Middle frontal gyrus (tissue), 1 donor: ENCODE results near the gene LTBP1.

Experiments
- DNase-seq: peaks from one replicate; pipeline ENCODE4 v3.0.0-alpha.2; 2015; ENCODE audit warnings: low spot score; ENCODE audit errors: extremely low spot score

Gene LTBP1

DNA sequence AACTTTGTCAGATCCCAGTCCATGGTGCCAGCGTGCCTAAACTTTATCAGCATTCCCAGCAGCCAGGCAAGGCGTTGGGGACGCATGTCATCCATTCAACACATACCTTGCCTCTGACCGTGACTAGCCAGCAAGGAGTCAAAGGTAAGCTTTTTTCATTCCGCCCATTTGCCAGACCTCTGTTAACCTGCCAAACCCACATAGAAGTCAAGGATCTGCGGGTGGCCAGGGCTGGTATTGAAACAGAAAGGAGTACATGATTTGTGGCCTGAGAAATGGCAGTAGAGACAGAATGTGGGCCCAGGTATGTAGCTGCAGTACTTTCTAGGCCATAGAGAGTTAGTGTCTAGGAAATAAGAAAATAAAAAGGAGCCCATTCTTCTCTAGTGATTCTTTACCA lies 240.2 kb downstream of the LTBP1 start:
- DNase-seq: no peak

DNA sequence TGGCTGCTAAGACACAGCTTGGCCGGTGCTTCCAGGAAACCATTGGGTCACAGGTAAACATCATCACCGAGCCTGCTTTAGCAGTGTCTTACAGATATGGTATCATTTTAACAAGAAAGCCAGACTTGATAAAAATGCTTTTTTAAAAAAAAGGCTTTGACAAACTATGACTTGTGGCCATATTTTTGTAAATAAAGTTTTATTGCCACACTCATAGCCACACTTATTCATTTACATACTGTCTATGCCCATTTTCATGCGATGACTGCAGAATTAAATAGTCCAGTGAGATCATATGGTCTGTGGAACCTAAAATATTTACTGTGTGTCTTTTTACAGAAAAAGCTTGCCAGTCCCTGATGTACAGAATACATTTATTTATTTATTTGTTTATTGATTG lies 242.0 kb downstream of the LTBP1 start:
- DNase-seq: no peak

- no peak for DNase-seq
Measured at GRCh38 chr2:33190393-33190937, 243.7 kb downstream of the LTBP1 start.

DNA sequence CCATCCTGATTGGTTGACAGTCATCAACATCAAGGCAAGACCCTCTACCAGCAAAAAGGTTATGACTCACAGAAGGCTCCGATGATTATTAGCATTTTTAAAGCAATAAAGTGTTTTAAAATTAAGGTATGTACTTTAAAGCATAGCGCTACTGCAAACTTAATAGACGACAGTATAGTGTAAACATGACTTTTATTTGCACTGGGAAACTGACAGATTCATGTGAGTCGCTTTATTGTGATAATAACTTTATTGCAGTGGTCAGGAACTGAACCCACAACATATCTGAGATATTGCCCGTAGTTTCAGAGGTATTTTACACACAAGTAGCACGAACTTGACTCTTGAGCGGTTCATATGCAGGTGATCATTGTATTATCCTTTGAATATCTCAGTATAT lies 249.1 kb downstream of the LTBP1 start:
- no peak for DNase-seq

DNA sequence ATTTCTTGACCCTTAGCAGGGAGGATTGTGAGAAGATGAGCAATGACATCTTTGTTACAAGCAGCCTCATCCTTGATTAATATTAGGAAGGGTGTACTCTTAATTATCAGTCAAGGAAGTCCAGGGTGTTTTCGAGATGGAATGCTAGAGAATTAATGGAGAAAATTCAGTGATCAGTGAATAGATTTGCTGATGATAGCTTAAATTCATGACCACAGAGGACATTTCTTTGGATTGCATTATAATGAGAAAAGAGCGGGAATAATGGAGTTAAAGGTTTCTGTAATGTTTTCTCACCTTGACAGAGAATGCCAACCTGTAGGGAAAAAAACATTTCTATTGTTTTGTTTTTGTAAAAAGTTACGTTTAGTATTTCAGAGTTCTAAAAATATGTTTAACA lies 249.9 kb downstream of the LTBP1 start:
- no peak for DNase-seq

DNA sequence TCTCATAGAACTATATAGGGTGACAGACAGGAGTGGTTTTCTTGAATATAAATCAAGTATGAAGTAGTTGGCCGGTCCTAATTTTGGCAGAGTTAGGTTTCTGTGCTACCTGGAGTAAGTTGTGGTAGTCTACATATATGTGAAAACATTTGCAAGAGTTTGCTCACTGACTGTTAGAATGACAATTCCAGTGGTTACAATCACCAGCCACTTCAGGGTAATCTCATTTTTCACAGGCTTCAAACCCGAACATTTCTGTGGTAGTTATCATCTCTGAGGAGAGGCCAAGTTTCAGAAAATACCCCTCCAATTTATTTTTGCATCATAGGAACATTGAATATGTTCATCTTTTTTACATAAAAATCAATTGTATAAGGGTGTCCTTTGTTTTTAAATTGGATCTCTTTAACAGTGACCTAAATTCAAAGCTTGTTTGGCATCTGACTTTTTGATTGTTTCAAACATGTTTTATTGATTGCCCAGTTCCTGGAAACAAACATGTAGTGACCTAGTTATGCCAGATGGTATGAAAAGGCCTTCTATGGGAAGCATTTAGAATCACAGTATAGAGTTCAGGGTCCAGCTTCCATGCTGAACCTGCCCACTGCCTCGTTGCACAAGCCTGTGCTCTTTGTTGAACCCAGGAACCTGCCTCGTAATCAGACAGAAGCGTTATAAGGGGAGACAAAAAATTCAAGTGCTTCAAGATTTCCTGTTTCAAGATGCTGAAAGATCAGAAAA lies 250.6 kb downstream of the LTBP1 start:
- no peak for DNase-seq

- no peak for DNase-seq
Measured at GRCh38 chr2:33202641-33203522, 256.1 kb downstream of the LTBP1 start.

DNA sequence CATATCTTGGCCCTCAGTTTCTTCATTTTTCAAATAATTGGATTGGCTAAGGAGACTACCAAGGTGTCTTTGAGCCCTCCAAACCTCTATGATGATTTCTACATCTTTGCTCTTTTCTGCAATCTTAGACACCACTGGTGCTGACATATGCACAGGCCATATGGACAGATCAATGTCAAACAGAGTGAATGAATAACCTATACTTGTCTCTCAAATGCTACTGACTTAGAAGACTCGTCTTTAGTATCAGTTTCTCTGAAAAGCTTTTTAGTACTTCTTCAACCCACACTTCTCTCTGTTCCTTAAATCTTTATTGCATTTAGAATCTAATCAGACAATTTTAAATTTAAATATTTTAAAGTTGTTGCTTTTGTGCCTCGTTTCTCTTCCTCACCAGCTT lies 258.2 kb downstream of the LTBP1 start:
- no peak for DNase-seq

DNA sequence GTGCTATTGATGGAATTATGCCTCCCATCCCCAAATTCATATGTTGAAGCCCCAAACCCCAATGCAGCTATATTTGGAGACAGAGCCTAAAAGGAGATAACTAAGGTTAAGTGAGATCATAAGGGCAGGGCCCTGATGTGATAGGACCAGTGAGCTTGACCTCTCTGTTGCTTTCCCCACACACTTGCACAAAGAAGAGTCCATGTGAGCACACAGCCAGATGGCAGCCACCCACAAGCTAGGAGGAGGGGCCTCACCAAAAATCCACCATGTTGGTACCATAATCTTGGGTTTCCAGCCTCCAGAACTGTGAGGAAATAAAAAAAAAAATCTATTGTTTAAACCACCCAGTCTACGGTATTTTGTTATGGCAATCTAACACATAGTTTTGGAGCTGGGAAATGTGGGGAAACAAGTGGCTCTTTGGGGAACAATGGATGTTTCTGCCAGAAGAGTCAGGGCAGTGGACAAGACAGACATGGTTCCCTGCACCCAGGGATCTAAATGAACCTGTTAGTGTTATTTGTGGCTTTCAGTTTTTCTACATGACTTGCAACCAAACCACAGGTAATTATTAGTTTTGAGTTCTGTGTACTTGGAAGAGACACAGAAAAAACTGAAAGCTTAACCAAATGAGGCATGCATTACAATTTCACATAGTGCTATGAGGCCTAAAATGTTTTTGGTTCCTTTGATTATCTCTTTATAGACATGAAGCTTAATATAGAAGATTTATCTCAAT lies 259.1 kb downstream of the LTBP1 start:
- no peak for DNase-seq

DNA sequence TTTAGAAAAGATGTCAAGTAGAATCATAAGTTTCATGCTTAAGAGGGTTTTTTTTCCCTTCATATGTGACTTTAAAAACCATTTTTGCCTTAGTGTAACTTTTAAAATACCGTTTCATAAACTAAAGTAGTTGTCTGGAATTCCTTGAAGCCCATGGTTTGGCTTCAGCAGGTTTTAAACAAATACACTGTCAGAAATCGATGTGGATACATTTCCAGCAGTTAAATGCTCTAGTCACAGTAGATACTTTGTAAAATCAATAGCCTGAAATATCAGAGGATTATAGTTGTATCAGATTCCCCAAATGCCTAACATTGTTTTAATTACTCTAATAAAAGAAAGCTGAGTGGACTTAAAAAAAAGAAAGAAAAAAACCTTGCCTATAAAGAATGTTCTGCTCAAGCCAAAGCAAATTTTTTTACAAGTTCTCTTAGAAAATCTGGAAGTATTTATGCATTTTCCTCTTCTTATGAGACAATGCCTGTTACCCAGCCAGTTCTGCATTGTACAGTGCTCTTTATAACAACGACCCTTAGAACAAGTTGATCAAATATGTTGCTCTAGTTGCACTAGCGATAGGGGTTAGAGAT lies 260.5 kb downstream of the LTBP1 start:
- no peak for DNase-seq

DNA sequence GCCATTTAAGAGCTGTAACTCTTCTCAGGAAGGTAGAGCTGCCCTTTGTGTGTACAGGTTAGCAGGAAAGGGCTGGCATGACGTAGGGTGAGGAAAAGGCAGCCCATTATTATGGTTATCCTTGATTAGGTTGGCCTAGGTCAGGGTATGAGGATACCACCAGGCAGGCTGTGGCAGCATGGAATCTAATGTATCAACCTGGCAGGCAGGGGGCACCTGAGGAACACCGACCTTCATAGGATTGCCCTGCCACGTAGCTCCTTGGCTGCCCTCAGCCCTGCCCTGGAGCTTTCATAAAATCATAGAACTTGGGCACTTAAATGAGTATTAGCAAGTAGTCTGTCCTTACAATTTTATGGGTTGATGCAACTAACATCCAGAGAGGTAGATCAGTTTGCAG lies 261.6 kb downstream of the LTBP1 start:
- DNase-seq: no peak

- DNase-seq: no peak
Measured at GRCh38 chr2:33209976-33210375, 263.2 kb downstream of the LTBP1 start.

GRCh38 chr2:33210626-33211025 lies 263.9 kb downstream of the LTBP1 start:
- no peak for DNase-seq

- DNase-seq: no peak
Measured at GRCh38 chr2:33212151-33212550, 265.4 kb downstream of the LTBP1 start.

GRCh38 chr2:33213244-33213643 lies 266.5 kb downstream of the LTBP1 start:
- no peak for DNase-seq

DNA sequence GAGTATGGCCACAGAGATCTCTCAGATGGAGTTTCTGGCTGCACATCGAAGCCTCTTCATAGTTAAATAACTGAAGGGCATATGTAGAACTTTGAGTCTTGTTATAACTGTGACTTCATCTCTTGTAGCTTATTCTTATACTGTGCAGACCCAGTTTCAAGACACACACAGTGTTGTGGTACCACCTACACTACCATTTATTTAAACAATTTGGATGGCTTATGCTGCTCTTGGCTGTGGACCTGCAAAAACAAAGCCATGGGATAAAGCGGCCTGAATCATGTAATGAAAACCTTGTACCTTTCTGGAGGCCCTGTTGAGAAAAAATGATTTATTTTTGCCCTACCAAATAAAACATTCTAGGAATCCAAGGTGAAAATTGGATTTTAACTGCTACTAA lies 266.9 kb downstream of the LTBP1 start:
- DNase-seq: no peak

DNA sequence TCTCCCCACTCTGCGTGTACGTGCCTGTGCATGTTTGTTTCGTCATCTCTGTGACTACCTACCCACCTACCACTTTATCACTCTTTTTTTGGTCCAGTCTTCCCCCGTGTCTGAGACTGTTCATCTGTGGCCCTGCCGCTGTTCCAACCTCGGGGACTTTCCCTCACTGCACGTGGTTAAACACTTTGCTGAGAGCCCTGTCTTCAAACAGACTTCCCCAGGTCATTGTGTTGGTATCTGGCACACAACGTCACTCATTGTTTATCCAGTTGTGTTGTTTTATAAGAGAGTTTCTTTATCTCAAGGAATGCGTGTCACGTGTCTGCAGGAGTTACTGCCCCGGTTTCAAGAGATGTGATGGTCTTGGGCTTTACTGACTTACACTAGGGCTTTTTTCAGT lies 267.7 kb downstream of the LTBP1 start:
- no peak for DNase-seq

DNA sequence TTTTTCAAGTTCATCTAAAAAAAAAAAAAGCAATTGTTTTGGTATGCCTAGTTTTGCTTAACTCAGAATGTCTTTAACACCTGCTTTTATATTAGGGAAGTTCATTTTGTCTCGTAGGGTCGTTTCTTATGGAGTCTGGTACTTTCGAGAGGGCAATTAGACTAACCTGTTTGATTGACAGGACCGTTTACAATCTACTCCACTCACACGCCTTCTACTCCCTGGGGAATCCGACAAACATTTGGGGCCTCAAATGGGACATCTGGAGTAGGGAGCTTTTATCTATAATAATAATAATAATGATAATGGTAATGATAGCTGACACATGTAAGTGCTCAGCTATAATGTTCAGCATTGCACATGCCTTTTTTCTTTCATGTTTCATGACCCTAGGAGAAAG lies 268.1 kb downstream of the LTBP1 start:
- no peak for DNase-seq

GRCh38 chr2:33215299-33215698 lies 268.5 kb downstream of the LTBP1 start:
- DNase-seq: no peak

- no peak for DNase-seq
Measured at GRCh38 chr2:33215983-33216382, 269.2 kb downstream of the LTBP1 start.

GRCh38 chr2:33216508-33217182 lies 269.9 kb downstream of the LTBP1 start:
- no peak for DNase-seq
